Stimulated activated CD8-positive, alpha-beta memory T cell treated with anti-CD3 and anti-CD28 coated beads, Interleukin-12 subunit alpha, Interleukin-12 subunit beta, amount 100 ng/mL, for 24 hours (primary cell): Measurements from ENCODE around the gene ZNF653.

ENCODE experiments used
- DNase-seq: peaks from one replicate; pipeline ENCODE4 v3.0.0-alpha.2; 2020; ENCODE audit errors: extremely low read depth

Gene ZNF653

GRCh38 chr19:11513946-11514345 lies 8.3 kb upstream of the ZNF653 start:
- DNase-seq: no peak

DNA sequence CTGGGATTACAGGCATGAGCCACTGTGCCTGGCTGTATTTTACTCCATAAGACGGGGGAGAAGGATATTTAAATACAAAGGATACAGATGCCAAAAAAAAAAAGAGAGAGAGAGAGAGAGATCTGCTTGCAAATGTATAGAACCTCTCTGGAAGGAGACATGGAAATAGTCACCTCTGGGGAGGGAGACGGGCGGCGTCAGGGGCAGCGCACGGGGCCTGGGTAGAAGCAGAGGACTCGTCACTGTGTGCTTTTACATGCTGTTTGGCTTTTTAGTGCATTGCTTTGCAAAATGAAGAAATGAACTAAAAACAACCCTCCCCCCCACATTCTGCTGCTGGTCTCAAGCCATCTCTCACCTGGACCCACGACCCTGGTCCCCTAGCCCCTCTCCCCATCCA lies 4.8 kb upstream of the ZNF653 start:
- no peak for DNase-seq

DNA sequence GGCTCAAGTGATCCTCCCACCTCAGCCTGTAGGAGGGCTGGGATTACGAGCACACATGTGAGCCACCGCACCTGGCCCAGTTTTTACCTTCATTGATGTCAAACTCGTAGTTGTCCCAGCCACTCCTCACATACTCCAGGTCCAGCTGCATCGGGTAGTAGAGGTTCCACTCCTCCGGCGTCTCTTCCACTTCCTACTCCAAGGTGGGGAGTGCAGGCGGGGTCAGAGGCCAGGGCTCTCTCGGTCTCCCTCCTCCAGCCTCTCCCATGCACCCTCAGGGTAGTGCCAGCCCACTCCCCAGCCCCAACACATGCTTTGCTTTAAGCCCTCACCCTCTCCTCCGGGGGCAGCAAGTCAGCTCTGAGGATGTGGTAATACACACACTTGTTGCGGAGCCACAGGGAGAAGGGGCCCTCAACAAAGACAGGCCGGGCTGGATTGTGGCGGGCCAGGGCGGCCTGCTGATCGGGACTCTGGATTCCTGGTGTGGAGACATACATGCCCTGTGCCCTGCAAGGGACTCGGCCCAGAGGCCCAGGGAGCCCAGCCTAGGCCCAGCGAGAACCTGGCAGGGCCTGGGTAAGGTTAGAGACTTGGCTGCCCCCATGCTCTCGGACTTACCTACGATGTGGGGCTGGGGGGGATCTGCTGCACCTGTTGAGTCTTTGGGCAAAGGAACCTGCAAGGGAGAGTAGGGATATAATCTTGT lies 1.9 kb upstream of the ZNF653 start:
- no peak for DNase-seq

DNA sequence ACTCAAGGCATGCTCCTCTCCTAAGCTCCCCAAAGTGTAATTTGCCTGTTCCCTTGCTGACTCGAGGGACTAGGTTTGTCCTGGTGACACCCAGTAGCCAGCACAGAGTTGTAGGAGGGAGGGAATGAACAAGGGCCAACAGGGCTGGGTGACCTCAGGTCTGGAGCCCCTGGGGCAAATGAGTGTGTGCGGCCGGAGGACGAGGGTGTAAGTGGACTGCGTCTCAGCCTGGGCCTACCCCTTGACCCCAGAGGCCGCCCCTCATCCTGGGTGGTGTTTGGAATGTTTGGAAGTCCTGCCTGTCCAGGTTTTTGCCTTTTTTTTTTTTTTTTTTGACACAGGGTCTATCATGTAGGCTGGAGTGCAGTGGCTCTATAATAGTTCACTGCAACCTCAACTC lies 1.3 kb upstream of the ZNF653 start:
- DNase-seq: no peak

GRCh38 chr19:11506101-11506555 lies 489 bp upstream of the ZNF653 start:
- DNase-seq: no peak

DNA sequence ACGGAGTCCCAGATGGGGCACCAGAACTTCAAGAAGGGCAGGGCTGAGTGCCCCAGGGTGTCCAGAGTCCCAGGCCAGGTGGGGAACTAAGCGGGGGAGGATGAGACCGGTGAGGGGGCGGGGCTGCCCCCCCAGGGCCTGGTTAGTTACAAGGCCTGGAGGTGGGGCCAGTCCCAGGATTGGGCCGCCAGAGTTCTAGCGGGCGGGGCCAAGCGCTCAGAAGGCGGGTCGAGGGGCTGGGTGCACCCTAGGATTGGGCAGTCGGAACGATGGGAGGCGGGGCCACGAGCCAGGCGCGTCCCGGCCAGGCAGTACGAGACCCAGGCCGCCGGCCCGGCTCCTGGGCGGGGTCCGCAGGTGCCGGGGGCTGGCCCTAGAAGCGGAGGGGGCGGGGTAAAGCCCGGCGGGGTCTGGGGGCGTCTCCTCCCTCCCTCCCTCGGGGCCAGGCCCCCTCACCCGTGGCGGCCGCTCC lies 571 bp downstream of the ZNF653 start:
- peak; percentile 92 for DNase-seq

DNA sequence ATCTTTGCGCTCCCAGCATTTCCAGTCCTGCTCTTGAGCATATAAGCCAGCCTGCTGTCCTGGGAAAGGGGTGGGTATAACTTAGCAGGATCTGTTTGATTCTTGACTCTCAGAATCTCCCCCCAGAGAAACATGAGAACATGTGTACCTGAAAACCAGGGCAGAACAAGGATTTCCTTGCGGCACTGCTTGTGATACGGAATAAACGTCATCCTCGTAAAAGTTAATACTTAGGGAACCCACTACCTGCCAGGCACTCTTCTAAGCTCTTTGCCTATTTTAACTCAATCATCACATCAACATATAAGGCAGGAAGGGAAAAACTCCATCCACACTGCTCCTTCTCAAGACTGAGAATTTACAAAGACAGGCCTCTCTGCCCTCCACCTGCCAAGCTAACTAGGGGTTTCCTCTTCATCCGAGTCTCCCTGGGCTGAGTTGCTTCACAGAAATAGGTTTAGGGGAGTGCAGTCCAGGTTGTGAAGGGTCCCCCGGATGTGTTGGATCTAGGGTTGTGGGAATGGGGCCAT lies 1.1 kb downstream of the ZNF653 start:
- no peak for DNase-seq

- DNase-seq: no peak
Measured at GRCh38 chr19:11499890-11500420, 5.7 kb downstream of the ZNF653 start.

GRCh38 chr19:11499220-11499726 lies 6.4 kb downstream of the ZNF653 start:
- DNase-seq: no peak

GRCh38 chr19:11496391-11497163 lies 9.1 kb downstream of the ZNF653 start:
- DNase-seq: peak; percentile 37

GRCh38 chr19:11495885-11496284 lies 9.8 kb downstream of the ZNF653 start:
- DNase-seq: no peak

- DNase-seq: no peak
Measured at GRCh38 chr19:11495481-11495880, 10.2 kb downstream of the ZNF653 start.

GRCh38 chr19:11494634-11495285 lies 10.9 kb downstream of the ZNF653 start:
- no peak for DNase-seq

GRCh38 chr19:11489378-11489777 lies 16.3 kb downstream of the ZNF653 start:
- DNase-seq: no peak

- DNase-seq: no peak
Measured at GRCh38 chr19:11486661-11487503, 18.8 kb downstream of the ZNF653 start.

DNA sequence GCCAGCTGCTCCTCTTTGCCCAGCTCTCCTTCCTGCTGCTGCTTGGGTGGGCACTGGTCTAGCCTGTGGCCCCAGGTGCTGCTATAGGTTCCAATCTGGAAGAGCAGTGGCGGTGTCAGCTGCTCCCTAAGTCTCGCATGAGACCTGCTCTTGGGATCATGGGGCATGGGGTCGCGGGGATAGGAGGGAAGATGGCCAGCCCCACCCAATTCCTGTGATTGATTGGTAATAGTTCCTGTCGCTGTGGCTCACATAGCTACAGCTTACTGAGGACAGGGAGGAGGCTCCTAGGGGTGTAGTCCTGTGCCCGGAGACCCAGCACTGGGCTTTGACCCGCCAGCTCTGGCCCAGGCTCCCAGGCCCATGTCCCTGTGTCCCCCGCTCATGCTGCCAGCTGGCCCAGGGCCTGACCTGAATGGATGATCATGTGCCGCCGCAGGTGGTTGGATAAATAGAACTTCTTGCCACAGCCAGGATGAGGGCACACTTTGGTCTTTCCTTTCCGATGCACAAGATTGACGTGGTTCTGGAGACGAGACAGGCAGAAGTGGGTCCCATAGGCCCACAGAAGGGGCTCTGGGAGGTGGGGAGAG lies 20.3 kb downstream of the ZNF653 start:
- no peak for DNase-seq

- no peak for DNase-seq
Measured at GRCh38 chr19:11483366-11484111, 22.1 kb downstream of the ZNF653 start.

DNA sequence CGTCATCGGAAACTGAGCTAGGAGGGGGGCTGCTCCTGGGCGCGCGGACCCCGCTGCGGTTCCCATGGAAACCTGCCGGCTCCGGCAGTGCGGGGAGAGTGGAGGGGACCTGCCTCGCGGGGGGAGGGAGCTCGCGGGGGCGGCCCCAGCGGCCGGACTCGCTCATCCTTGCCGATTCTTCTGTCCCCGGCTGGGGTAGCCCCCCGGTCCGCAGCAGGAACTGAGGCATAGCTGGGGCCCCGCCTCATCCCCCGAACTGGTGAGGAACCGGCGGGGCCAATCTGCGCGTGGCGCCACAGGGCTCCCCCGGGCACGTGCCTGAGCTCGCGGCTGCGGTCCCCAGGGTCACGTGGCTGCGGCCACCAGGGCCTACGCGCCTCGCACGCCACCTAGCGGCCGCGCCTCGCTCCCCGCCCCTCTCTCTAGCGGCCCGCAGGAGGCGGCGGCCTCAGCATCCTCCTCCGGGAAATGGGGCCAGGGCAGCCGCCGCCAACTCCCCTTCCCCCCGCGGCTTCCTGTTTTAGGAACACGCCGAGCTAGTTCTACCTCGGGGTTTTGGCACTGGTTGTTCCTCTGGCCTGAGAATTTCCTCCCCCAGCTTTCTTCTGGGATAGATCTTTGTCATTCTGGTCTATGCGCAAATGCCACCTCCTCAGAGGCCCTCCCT lies 23.1 kb downstream of the ZNF653 start:
- DNase-seq: peak; percentile 76
